Mesothelial cell of epicardium (in vitro differentiated cells): ENCODE results near the gene DIAPH2. TPM values are rescaled to one million over a fixed set of nuclear protein-coding genes. Genes with fewer than 3 reads are reported as not detected.

Experiments used
- DNase-seq, 2 experiments: peaks; one replicate each; pipeline ENCODE4 v3.0.0; 2021; ENCODE audit warnings: low spot score in 2 of 2; ENCODE audit not compliant: unreplicated experiment in 2 of 2
- H3K27ac Mint-ChIP-seq: 2 replicates; pipeline ENCODE4 v1.8.0; 2021; ENCODE audit warnings: mixed read lengths
- H3K27me3 Mint-ChIP-seq: 2 replicates; pipeline ENCODE4 v1.8.0; 2021; ENCODE audit warnings: low read depth, mixed read lengths
- H3K36me3 Mint-ChIP-seq: 2 replicates; pipeline ENCODE4 v1.8.0; 2021; ENCODE audit warnings: mixed read lengths
- H3K4me1 Mint-ChIP-seq: 2 replicates; pipeline ENCODE4 v1.8.0; 2021; ENCODE audit warnings: mixed read lengths
- H3K4me3 Mint-ChIP-seq: 2 replicates; pipeline ENCODE4 v1.8.0; 2021; ENCODE audit warnings: mild to moderate bottlenecking, moderate library complexity, mixed read lengths
- H3K9me3 Mint-ChIP-seq: 2 replicates; pipeline ENCODE4 v1.8.0; 2021; ENCODE audit warnings: mixed read lengths
- CTCF ChIP-seq: fragments of 200-600 bp; sonication (generic); IDR thresholded peaks from one replicate; pipeline ENCODE4 v1.5.0; 2021; ENCODE audit warnings: antibody characterized with exemption; ENCODE audit not compliant: unreplicated experiment
- total RNA-seq: library from RNA; stranded (reverse); gene quantifications from 3 replicates; pipeline ENCODE4 v1.2.1, GENCODE V29; 2021

DIAPH2 gene
- total RNA-seq, 1 donor from 2014 or later = 19.2 TPM

DNA sequence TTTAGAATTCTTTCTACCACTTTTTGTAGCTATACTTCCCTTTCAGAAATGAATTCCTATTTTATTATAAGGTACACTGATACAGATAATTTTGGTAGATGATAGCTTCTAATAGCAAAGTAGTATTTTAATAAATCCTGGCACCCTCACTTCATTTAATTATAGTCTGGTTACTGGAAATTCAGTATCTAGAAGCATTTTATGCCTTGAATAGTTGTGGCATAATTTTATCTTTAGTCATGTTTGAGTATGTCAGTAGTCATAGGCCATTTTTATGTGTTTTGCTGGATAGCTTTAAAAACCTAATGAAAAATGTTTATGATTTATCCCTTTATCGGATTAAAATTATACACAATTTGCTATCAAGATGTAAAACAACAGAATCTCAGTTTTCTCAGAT lies 92.3 kb downstream of the DIAPH2 start:
- DNase-seq = no peak
- Mint-ChIP-seq H3K4me1 (peaks cover 2% of the 10 kb centered on the region), H3K9me3 (no peaks in the 10 kb centered on the region), H3K36me3 (no peaks in the 10 kb centered on the region), H3K27me3 (no peaks in the 10 kb centered on the region), H3K27ac (no peak overlapping the region), H3K4me3 (no peak overlapping the region)
- no peak for TF ChIP-seq CTCF

GRCh38 chrX:96791559-96791958 lies 106.9 kb downstream of the DIAPH2 start:
- DNase-seq = no peak
- H3K9me3 Mint-ChIP-seq = no peaks in the 10 kb centered on the region
- no peak overlapping the region for H3K4me3 Mint-ChIP-seq
- H3K27me3 Mint-ChIP-seq = no peaks in the 10 kb centered on the region
- H3K4me1 Mint-ChIP-seq = no peaks in the 10 kb centered on the region
- H3K27ac Mint-ChIP-seq = no peak overlapping the region
- no peaks in the 10 kb centered on the region for H3K36me3 Mint-ChIP-seq
- TF ChIP-seq CTCF = no peak

- H3K27me3 Mint-ChIP-seq = no peaks in the 10 kb centered on the region
- no peaks in the 10 kb centered on the region for H3K9me3 Mint-ChIP-seq
- no peak overlapping the region for H3K4me3 Mint-ChIP-seq
- H3K4me1 Mint-ChIP-seq = no peaks in the 10 kb centered on the region
- no peaks in the 10 kb centered on the region for H3K36me3 Mint-ChIP-seq
- TF ChIP-seq CTCF = no peak
- no peak overlapping the region for H3K27ac Mint-ChIP-seq
- DNase-seq = no peak
These were observed 107.4 kb downstream of the DIAPH2 start for GRCh38 chrX:96792047-96792446.

- no peak overlapping the region for H3K4me3 Mint-ChIP-seq
These were observed 114.3 kb downstream of the DIAPH2 start for GRCh38 chrX:96798982-96799381.

DNA sequence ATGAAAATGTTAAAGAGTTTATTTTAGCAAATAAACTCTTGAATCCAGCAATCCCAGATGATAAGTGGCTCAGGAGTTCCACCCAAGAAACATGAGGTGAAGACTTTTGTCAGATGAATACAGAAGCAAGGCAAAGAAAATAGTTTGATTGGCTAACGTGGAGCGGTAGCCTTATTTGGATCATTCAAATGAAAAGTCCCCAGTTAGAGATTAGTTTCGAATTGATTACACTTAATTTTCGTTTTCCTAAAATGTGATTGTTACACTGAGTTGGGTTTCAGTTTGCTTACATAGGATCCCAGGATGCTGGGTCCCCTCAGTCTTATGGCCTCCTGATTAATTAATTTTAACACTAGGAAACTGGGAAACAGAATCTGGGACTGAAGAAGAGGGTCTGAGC lies 122.7 kb downstream of the DIAPH2 start:
- no peak for TF ChIP-seq CTCF
- peaks cover 10% of the 10 kb centered on the region for H3K36me3 Mint-ChIP-seq

More at GRCh38 chrX:96798982-96799381, 114.3 kb downstream of the DIAPH2 start:
- Mint-ChIP-seq H3K27me3 (no peaks in the 10 kb centered on the region), H3K4me1 (peaks cover 14% of the 10 kb centered on the region), H3K27ac (no peak overlapping the region), H3K9me3 (no peaks in the 10 kb centered on the region), H3K36me3 (no peaks in the 10 kb centered on the region)
- DNase-seq = no peak
- no peak for TF ChIP-seq CTCF

DNA sequence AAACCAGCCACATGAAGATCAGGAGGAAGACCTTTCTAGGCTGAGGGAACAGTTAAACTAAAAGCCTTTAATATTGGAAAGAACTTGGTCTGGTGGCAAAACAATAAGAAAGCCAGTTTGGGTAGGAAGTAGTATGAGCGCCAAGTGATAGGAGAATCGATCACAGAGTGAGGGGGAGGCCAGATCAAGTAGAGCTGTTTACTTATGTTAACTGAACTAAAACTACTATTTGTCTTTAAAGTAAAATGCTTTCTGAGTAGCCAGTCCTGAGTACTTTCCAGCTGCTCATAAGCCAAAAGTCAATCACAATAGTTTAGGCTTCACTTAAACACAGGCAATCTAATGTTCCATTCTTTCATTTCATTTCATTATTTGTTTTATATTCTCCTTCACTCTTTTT lies 136.3 kb downstream of the DIAPH2 start:
- Mint-ChIP-seq H3K27ac (no peak overlapping the region), H3K4me3 (no peak overlapping the region), H3K27me3 (no peaks in the 10 kb centered on the region), H3K4me1 (no peaks in the 10 kb centered on the region), H3K36me3 (no peaks in the 10 kb centered on the region), H3K9me3 (peaks cover 12% of the 10 kb centered on the region)
- DNase-seq = no peak
- no peak for TF ChIP-seq CTCF

More for the DNA sequence above, 122.7 kb downstream of the DIAPH2 start:
- Mint-ChIP-seq H3K4me1 (no peaks in the 10 kb centered on the region), H3K27me3 (no peaks in the 10 kb centered on the region), H3K27ac (no peak overlapping the region), H3K4me3 (no peak overlapping the region), H3K9me3 (peaks cover 12% of the 10 kb centered on the region)
- no peak for DNase-seq
